Measurements from ENCODE around the gene VRK1.

- TF ChIP-seq CTCF (conservative IDR thresholded peaks at IDR 0.05; ENCODE audit: low read length) (no peak), EZH2phosphoT487 (IDR thresholded peaks at IDR 0.05; ENCODE audit: borderline replicate concordance) (no peak)
These were observed 14.7 kb upstream of the VRK1 start for GRCh38 chr14:96782436-96782835.

All from Loucy (cell line).